Stomach (tissue), 9 donors: ENCODE results near the gene FAM50B. TPM values are rescaled to one million over a fixed set of nuclear protein-coding genes. Genes with fewer than 3 reads are reported as not detected.
A peak's percentile ranks its signal among the peaks of the same experiment; 100 is the strongest.

Source experiments
- DNase-seq, 2 donors: peaks; one replicate each; pipeline versions ENCODE4 v3.0.0 to v3.0.0-alpha.2; 2013 to 2019
- H3K27ac ChIP-seq, 5 donors: fragments of 200-600 bp in 4 of 5; sonication (generic) in 4 of 5; one replicate each; pipeline ENCODE4 v1.5.1; 2013 to 2019; ENCODE audit warnings: mild to moderate bottlenecking in 1 of 5, moderate library complexity in 1 of 5
- H3K27me3 ChIP-seq, 3 donors: fragments of 200-600 bp; sonication (generic); one replicate each; pipeline ENCODE4 v1.5.1; 2017 to 2019; ENCODE audit warnings: mixed run types in 1 of 3
- H3K36me3 ChIP-seq, 4 donors: fragments of 200-600 bp; sonication (generic); 1 replicate in 3 of 4; 2 replicates in 1 of 4; pipeline ENCODE4 v1.5.1; 2016 to 2019
- H3K4me1 ChIP-seq, 4 donors: fragments of 200-600 bp; sonication (generic); one replicate each; pipeline ENCODE4 v1.5.1; 2016 to 2019
- H3K4me3 ChIP-seq, 4 donors: fragments of 200-600 bp; sonication (generic) in 3 of 4; one replicate each; pipeline ENCODE4 v1.5.1; 2016 to 2019; ENCODE audit warnings: mild to moderate bottlenecking in 1 of 4
- H3K9me3 ChIP-seq, 4 donors: fragments of 200-600 bp; sonication (generic); one replicate each; pipeline ENCODE4 v1.5.1; 2016 to 2019
- EP300 ChIP-seq: sonication (generic); formaldehyde crosslinking; IDR thresholded peaks from one replicate; pipeline ENCODE4 v1.6.1; 2017; ENCODE audit warnings: antibody characterized with exemption
- POLR2A ChIP-seq, 4 donors: fragments of 450-650 bp; IDR thresholded peaks; one replicate each; pipeline ENCODE4 v1.6.1; 2016; ENCODE audit warnings: antibody characterized with exemption in 4 of 4, control low read depth in 2 of 4, mild to moderate bottlenecking in 1 of 4, moderate library complexity in 1 of 4
- POLR2AphosphoS5 ChIP-seq, 3 donors: sonication (generic); formaldehyde crosslinking; IDR thresholded peaks; one replicate each; pipeline ENCODE4 v1.6.1; 2016; ENCODE audit warnings: antibody characterized with exemption in 3 of 3
- WGBS, 5 donors: extraction: QIAGEN DNeasy Blood & Tissue Kit in 3 of 5; methylation state at CpG; one replicate each; pipeline versions ENCODE4 v1.1.5 to v1.1.7; 2013 to 2018; 5-methylcytosine and 5-hydroxymethylcytosine counted together
- intact Hi-C: fragments of 100-400 bp; cut with DNase I; formaldehyde crosslinking; loops from one replicate; pipeline ENCODE4 v1.15.1; 2023; ENCODE audit warnings: low total_unique reads
- polyA plus RNA-seq, 3 donors: library from polyadenylated mRNA; stranded (reverse); fragments of 200-250 nt; gene quantifications; one replicate each; pipeline ENCODE4 v1.2.3, GENCODE V29; 2013
- total RNA-seq, 5 donors: library from RNA; depleted of rRNA; stranded (reverse); fragments of >200 nt; gene quantifications; one replicate each; pipeline versions ENCODE4 v1.1.0 to v1.2.3, GENCODE V29; 2014 to 2016
- TF ChIP-seq, protein P1 (sequence below), 7 experiments: fragments of 450-650 bp in 4 of 7; fragments of 200-600 bp in 3 of 7; sonication (generic) in 3 of 7; IDR thresholded peaks; one replicate each; pipeline ENCODE4 v1.5.1; 2016 to 2019; ENCODE audit warnings: antibody characterized with exemption in 7 of 7, control low read depth in 2 of 7, mild to moderate bottlenecking in 1 of 7
- donor health status: healthy with polysubstance abuse.
- donor health status: Bipolar disorder and iron deficiency.
- donor health status: healthy.

Gene FAM50B
- total and polyA plus RNA-seq, 8 donors, result 2.0 to 11.8 (median 7.3) TPM; not detected in 1

GRCh38 chr6:3835055-3835731 is 14.0 kb upstream of the FAM50B start:
- Histone ChIP-seq H3K27ac (peak overlapping the region in 3 of 5 donors; percentile 10 to 51 (median 43)), H3K4me1 (peaks cover 0 to 12% (median 3%) of the 10 kb centered on the region in 4 donors), H3K36me3 (no peaks in the 10 kb centered on the region), H3K27me3 (no peaks in the 10 kb centered on the region), H3K4me3 (no peak overlapping the region), H3K9me3 (no peaks in the 10 kb centered on the region)
- TF ChIP-seq, protein P1, sequence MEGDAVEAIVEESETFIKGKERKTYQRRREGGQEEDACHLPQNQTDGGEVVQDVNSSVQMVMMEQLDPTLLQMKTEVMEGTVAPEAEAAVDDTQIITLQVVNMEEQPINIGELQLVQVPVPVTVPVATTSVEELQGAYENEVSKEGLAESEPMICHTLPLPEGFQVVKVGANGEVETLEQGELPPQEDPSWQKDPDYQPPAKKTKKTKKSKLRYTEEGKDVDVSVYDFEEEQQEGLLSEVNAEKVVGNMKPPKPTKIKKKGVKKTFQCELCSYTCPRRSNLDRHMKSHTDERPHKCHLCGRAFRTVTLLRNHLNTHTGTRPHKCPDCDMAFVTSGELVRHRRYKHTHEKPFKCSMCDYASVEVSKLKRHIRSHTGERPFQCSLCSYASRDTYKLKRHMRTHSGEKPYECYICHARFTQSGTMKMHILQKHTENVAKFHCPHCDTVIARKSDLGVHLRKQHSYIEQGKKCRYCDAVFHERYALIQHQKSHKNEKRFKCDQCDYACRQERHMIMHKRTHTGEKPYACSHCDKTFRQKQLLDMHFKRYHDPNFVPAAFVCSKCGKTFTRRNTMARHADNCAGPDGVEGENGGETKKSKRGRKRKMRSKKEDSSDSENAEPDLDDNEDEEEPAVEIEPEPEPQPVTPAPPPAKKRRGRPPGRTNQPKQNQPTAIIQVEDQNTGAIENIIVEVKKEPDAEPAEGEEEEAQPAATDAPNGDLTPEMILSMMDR (IDR thresholded peaks at IDR 0.05), result peak in 1 of 7 experiments; percentile 17
- TF ChIP-seq POLR2AphosphoS5 (IDR thresholded peaks at IDR 0.05), result peak in 1 of 3 donors; percentile 54
- TF ChIP-seq EP300, result no peak
- no peak for TF ChIP-seq POLR2A (IDR thresholded peaks at IDR 0.05)
- intact Hi-C loops, result no loop called here
- 72 to 80% (median 75%) methylated on average over 5 of the region's 5 CpGs for WGBS, 5 donors
- peak; percentile 37 to 80 for DNase-seq

DNA sequence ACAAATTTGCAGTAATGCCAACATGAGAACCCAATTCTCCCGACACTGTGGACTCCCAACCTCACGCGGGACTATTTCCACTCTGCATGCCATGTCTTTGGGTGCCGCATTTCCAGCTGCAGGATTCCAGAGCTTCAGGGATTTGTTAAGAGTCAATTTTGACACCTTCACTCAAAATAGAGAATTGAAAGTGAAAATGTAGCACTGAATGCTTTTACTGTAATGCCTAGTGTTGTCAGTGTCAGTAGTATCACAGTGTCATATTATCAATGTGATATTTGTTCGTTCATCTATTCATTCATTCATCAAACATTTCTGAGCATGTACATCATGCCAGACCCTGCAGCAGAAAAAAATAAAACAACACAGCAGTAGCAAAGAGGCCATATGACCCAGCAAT is 13.4 kb upstream of the FAM50B start:
- peaks cover 0 to 12% (median 3%) of the 10 kb centered on the region in 4 donors for H3K4me1 ChIP-seq
- intact Hi-C loops, result no loop called here
- no peak overlapping the region for H3K4me3 ChIP-seq
- no peaks in the 10 kb centered on the region for H3K27me3 ChIP-seq
- no peaks in the 10 kb centered on the region for H3K36me3 ChIP-seq
- WGBS, 5 donors, result 87 to 94% (median 92%) methylated on average over 5 of the region's 5 CpGs
- DNase-seq, result no peak
- no peaks in the 10 kb centered on the region for H3K9me3 ChIP-seq
- TF ChIP-seq POLR2A (IDR thresholded peaks at IDR 0.05) (no peak), POLR2AphosphoS5 (IDR thresholded peaks at IDR 0.05) (no peak), EP300 (no peak)
- TF ChIP-seq, protein P1 (IDR thresholded peaks at IDR 0.05), result no peak
- peak overlapping the region in 2 of 5 donors; percentile 43 to 51 for H3K27ac ChIP-seq

DNA sequence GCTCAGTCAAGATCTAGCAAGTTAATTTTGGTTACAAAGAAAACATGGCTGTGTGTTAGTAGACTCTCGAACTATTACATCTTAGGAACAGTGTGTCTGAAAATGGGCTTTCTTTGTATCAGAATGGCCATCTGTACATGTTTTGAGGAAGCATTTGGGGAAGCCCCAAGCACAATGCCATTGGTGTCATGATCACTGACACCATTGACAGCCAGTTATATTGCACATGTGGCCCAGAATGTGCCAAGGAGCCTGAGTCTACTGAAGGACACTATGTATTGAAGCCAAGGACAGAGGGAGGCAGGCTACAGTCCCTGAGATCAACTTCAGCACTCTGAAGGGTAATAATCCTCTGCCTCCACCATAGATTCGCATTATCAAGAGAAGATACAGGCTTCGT is 12.6 kb upstream of the FAM50B start:
- H3K4me3 ChIP-seq, result no peak overlapping the region
- 74 to 95% (median 83%) methylated on average over 3 of the region's 3 CpGs for whole genome bisulfite sequencing, 5 donors
- TF ChIP-seq POLR2A (IDR thresholded peaks at IDR 0.05) (no peak), POLR2AphosphoS5 (IDR thresholded peaks at IDR 0.05) (no peak), EP300 (no peak)
- TF ChIP-seq, protein P1 (IDR thresholded peaks at IDR 0.05), result no peak
- H3K4me1 ChIP-seq, result peaks cover 0 to 12% (median 3%) of the 10 kb centered on the region in 4 donors
- intact Hi-C loops, result no loop called here
- H3K36me3 ChIP-seq, result no peaks in the 10 kb centered on the region
- no peak overlapping the region for H3K27ac ChIP-seq
- no peak for DNase-seq
- no peaks in the 10 kb centered on the region for H3K27me3 ChIP-seq
- H3K9me3 ChIP-seq, result no peaks in the 10 kb centered on the region

GRCh38 chr6:3837781-3838180 is 11.4 kb upstream of the FAM50B start:
- Histone ChIP-seq H3K4me3 (no peak overlapping the region), H3K9me3 (no peaks in the 10 kb centered on the region), H3K27me3 (no peaks in the 10 kb centered on the region), H3K27ac (no peak overlapping the region), H3K36me3 (no peaks in the 10 kb centered on the region), H3K4me1 (peaks cover 0 to 11% (median 2%) of the 10 kb centered on the region in 4 donors)
- no peak for TF ChIP-seq POLR2AphosphoS5 (IDR thresholded peaks at IDR 0.05)
- TF ChIP-seq, protein P1 (IDR thresholded peaks at IDR 0.05), result no peak
- no peak for TF ChIP-seq POLR2A (IDR thresholded peaks at IDR 0.05)
- TF ChIP-seq EP300, result no peak
- DNase-seq, result no peak
- 74 to 96% (median 84%) methylated on average over 1 of the region's 1 CpG for WGBS, 5 donors
- intact Hi-C loops, result no loop called here
